NK-92 treated with Interleukin-12 subunit alpha and Interleukin-12 subunit beta, amount 100 ng/mL, for 24 hours (cell line): ENCODE data around the gene PTOV1.

Experiments used
- DNase-seq: peaks from one replicate; lab custom pipeline; 2025; lab: John Stamatoyannopoulos, UW

PTOV1 gene

GRCh38 chr19:49844138-49845095, 6.5 kb upstream of the PTOV1 start:
- DNase-seq, result no peak

- DNase-seq, result no peak
Measured at GRCh38 chr19:49845414-49845813, 5.5 kb upstream of the PTOV1 start.

- DNase-seq, result no peak
Measured at GRCh38 chr19:49846408-49846807, 4.6 kb upstream of the PTOV1 start.

- no peak for DNase-seq
Measured at GRCh38 chr19:49847731-49848696, 2.9 kb upstream of the PTOV1 start.

- no peak for DNase-seq
Measured at GRCh38 chr19:49848938-49849337, 2.0 kb upstream of the PTOV1 start.

- no peak for DNase-seq
Measured at GRCh38 chr19:49849433-49850220, 1.3 kb upstream of the PTOV1 start.

GRCh38 chr19:49850221-49850486, 805 bp upstream of the PTOV1 start:
- no peak for DNase-seq

- DNase-seq, result no peak
Measured at GRCh38 chr19:49851456-49852259, 699 bp downstream of the PTOV1 start.

- DNase-seq, result no peak
Measured at GRCh38 chr19:49852631-49853126, 1.7 kb downstream of the PTOV1 start.

- DNase-seq, result no peak
Measured at GRCh38 chr19:49853852-49854377, 3.0 kb downstream of the PTOV1 start.

GRCh38 chr19:49854378-49855263, 3.7 kb downstream of the PTOV1 start:
- no peak for DNase-seq

- DNase-seq, result no peak
Measured at GRCh38 chr19:49855277-49855675, 4.3 kb downstream of the PTOV1 start.

- no peak for DNase-seq
Measured at GRCh38 chr19:49855676-49856573, 5.0 kb downstream of the PTOV1 start.

GRCh38 chr19:49856574-49857021, 5.6 kb downstream of the PTOV1 start:
- no peak for DNase-seq

- no peak for DNase-seq
Measured at GRCh38 chr19:49857061-49857837, 6.3 kb downstream of the PTOV1 start.

- DNase-seq, result no peak
Measured at GRCh38 chr19:49857838-49858087, 6.8 kb downstream of the PTOV1 start.

GRCh38 chr19:49858088-49858985, 7.4 kb downstream of the PTOV1 start:
- DNase-seq, result no peak
